Gastrocnemius medialis (tissue), 4 donors: ENCODE measurements around the gene B4GALT2.

Experiments used
- POLR2A ChIP-seq, 2 donors: fragments of 450-650 bp; IDR thresholded peaks; one replicate each; pipeline ENCODE4 v1.6.1; 2017; ENCODE audit warnings: antibody characterized with exemption in 2 of 2, mild to moderate bottlenecking in 2 of 2, moderate library complexity in 2 of 2
- TF ChIP-seq, protein P1 (sequence below), 5 experiments: fragments of 450-650 bp in 3 of 5; fragments of 200-600 bp in 2 of 5; sonication (generic) in 2 of 5; IDR thresholded peaks in 4 of 5; conservative IDR thresholded peaks in 1 of 5; 1 replicate in 4 of 5; 2 replicates in 1 of 5; pipeline ENCODE4 v1.5.1; 2016 to 2019; ENCODE audit warnings: antibody characterized with exemption in 5 of 5, mild to moderate bottlenecking in 3 of 5, moderate library complexity in 3 of 5

DNA sequence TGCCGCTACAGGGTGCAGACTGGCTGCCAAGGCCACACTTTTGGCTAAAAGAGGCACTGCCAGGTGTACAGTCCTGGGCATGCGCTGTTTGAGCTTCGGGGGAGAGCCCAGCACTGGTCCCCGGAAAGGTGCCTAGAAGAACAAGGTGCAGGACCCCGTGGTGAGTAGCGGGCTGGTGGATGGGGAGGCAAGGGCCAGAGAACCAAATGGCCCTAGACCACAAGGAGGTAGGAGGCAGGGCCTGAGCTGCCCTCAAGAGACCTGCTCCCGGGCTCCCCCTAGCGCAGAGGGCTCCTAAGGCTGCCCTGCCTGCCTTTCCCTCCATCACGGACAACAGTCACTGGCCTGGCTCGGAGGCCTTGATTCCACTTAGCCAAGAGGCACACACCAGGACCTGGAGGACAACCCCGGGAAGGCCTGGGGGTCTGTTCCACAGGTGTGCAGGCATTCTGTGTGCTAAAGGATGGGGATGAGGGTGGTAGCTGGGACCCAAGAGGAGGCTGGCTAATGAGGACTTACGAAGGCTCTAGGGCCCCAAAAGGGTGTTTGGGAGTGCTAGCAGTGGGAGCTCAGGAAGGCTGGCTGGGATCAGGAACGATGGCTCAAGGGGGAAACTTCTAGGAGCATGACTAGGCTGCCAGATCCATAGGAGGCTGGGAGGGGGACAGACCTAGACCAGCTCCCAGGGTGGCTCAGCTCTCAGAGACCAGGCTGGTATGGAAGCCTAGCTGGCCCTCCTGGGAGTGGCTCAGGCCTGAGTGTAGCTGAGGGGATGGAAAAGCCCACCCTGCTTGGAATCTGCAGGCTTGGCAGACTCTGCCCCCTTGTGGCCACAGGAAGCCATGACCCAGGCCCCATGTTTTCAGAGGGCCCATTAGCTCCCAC lies 44.7 kb upstream of the B4GALT2 start:
- TF ChIP-seq, protein P1, sequence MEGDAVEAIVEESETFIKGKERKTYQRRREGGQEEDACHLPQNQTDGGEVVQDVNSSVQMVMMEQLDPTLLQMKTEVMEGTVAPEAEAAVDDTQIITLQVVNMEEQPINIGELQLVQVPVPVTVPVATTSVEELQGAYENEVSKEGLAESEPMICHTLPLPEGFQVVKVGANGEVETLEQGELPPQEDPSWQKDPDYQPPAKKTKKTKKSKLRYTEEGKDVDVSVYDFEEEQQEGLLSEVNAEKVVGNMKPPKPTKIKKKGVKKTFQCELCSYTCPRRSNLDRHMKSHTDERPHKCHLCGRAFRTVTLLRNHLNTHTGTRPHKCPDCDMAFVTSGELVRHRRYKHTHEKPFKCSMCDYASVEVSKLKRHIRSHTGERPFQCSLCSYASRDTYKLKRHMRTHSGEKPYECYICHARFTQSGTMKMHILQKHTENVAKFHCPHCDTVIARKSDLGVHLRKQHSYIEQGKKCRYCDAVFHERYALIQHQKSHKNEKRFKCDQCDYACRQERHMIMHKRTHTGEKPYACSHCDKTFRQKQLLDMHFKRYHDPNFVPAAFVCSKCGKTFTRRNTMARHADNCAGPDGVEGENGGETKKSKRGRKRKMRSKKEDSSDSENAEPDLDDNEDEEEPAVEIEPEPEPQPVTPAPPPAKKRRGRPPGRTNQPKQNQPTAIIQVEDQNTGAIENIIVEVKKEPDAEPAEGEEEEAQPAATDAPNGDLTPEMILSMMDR (IDR thresholded peaks at IDR 0.05 in 4 of 5, conservative IDR thresholded peaks at IDR 0.05 in 1 of 5) = peak; percentile 75 to 93 (median 86)
- no peak for TF ChIP-seq POLR2A (IDR thresholded peaks at IDR 0.05)
